ENCODE results near the gene ATP2A2.

Gene ATP2A2

DNA sequence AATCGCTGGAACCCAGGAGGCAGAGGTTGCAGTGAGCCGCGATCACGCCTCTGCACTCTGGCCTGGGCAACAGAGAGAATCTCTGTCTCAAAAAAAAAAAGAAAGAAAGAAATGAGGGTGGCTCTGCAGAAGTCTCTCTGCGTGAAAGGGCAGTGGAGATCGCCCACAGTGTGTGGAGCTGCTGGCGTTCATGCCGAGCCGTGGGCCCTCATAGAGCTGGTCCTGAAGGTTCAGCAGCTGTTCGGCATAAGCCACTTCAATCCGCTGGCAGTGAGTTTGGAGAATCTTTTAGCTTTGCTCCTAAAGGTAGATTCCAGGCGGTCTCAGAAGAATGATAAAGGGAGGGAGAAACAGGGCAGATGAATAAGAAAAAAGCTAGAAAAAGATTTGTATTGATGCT lies 36.7 kb upstream of the ATP2A2 start:
- H3K4me3 ChIP-seq: no peak overlapping the region
- TF ChIP-seq, protein P1, sequence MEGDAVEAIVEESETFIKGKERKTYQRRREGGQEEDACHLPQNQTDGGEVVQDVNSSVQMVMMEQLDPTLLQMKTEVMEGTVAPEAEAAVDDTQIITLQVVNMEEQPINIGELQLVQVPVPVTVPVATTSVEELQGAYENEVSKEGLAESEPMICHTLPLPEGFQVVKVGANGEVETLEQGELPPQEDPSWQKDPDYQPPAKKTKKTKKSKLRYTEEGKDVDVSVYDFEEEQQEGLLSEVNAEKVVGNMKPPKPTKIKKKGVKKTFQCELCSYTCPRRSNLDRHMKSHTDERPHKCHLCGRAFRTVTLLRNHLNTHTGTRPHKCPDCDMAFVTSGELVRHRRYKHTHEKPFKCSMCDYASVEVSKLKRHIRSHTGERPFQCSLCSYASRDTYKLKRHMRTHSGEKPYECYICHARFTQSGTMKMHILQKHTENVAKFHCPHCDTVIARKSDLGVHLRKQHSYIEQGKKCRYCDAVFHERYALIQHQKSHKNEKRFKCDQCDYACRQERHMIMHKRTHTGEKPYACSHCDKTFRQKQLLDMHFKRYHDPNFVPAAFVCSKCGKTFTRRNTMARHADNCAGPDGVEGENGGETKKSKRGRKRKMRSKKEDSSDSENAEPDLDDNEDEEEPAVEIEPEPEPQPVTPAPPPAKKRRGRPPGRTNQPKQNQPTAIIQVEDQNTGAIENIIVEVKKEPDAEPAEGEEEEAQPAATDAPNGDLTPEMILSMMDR (IDR thresholded peaks at IDR 0.05): no peak
- H3K27ac ChIP-seq: no peak overlapping the region
- DNase-seq (ENCODE audit: low spot score): no peak

DNA sequence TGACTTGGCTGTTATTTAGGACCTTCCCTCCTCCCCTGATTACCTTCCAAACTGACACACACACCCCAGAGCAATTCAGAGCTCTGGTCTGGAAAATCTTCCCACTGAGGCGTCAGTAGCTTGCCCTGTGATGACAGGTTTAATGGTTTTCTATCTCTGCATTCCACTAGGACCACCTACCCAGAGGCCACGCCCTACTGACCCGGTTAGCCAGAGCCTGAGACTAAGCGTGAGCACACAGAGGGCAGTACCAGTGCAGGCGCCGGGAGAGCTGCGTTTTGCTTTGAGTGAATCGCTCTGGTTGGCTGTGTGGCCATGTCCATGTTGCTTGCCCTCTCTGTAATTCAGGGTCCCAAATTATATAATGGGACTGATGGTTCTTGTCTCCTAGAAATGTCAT lies 36.2 kb upstream of the ATP2A2 start:
- H3K27ac ChIP-seq: no peak overlapping the region
- H3K4me3 ChIP-seq: no peak overlapping the region
- TF ChIP-seq, protein P1 (IDR thresholded peaks at IDR 0.05): no peak
- DNase-seq (ENCODE audit: low spot score): no peak

DNA sequence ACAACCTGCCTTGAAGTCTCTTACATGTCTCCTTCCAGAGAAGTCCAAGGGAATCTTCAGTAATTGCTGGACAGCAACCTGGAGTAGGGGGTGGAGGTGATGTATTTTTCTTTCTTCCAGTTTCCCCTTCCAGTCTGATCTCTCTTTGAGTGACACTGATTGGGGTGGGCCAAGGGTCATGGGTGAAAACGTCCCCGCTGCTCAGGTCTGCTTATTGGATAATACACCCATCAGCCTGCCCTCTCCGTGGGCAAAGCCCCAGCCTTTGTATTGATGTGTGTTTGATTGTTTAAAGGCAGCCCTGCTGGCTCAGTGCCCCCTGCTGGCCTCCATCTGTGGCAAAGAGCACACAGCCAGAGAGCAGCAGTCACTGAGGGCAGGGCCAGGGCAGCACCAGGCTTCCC lies 35.7 kb upstream of the ATP2A2 start:
- TF ChIP-seq, protein P1 (IDR thresholded peaks at IDR 0.05): no peak
- H3K27ac ChIP-seq: peak overlapping the region; percentile 88 to 93
- DNase-seq (ENCODE audit: low spot score): no peak
- H3K4me3 ChIP-seq: no peak overlapping the region

DNA sequence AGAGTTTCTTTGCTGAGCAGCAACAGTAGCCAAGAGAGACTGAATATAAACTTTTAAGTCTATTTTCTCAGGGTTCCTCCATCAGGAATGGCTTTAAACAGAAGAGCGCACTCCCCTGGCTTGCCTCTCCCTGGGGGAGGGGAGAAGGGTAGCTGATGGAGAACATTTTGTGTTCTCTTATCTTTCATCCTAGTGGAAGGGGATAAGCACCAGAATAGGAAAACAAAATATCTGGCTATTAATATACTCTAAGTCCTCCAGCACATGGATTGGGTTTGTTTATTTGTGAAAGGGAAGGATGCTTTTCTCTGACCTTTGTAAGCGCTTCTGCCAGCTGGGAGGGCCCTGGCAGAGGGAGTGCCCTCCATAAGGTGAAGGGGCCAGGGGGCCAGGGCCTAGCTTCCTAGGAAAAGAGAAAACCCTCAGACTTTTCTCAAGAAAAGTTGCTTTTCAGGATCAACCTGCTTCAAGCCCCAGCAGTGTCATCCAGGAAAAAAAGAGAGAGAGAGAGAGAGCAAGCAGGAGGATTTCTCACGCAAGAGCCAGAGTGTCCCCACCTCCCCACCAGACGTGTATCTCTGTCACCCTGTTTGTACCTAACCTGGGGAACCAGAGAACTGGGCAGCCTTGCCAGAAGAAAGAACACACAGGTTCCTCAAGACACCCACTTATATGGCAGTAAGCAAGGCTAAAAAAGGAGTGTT lies 34.3 kb upstream of the ATP2A2 start:
- Histone ChIP-seq H3K27ac (peak overlapping the region; percentile 88 to 93), H3K4me3 (no peak overlapping the region)
- TF ChIP-seq, protein P1 (IDR thresholded peaks at IDR 0.05): no peak
- DNase-seq (ENCODE audit: low spot score): no peak

DNA sequence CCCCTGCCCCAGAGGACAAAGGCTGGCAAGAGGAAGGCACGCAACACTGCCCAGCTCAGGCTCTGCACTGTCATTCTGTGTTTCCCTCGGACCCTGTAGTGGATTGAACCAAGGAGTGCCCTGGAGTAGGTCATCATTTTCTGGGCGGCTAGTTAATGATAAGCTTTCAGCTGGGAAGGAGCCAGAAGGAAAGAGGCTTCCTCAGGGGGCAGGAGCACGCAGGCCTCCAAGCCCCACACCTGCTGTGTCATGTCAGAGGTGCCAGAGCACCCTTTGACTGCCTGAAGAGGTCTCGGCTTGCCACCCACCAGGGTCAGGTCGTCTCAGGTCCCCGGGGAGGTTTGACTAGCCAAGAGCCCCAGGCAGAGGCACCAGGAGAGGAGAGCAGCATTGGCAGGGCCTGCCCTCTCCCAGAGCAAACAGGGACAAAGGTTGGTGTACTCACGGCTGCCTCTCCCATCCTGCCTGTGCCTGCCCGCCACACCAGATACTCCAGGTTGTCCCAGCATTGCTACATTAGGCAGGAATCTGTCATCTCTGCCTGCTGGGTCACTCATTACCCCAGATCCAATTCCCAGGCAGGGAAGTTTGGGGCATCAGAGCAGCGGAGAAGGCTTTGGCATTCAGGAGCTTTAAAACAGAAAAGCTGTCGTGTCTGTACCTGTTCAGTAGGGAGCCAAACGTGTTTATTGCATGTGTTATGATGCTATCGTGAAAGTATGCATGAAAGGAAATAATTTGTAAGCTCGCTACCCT lies 33.5 kb upstream of the ATP2A2 start:
- TF ChIP-seq, protein P1 (IDR thresholded peaks at IDR 0.05): no peak
- H3K4me3 ChIP-seq: no peak overlapping the region
- DNase-seq (ENCODE audit: low spot score): no peak
- peak overlapping the region; percentile 88 to 93 for H3K27ac ChIP-seq

DNA sequence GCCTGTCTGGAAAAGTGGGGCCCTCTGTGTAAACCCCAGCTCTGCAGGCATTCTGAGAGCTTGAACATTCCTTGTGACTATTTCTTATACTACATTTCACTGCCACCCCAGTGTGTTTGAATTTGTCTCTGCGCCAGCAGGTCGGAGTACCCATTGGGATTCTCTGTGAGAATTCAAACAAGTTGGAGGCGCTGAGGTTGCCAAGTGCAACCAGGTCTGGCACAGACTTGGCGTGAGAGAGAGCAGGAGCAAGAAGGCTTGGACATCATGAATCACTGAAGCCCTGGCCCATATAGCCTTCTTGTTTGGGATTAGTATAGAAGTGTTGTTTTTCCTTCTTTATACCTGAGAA lies 33.0 kb upstream of the ATP2A2 start:
- H3K27ac ChIP-seq: peak overlapping the region; percentile 88 to 93

More for the DNA sequence above, 33.0 kb upstream of the ATP2A2 start:
- no peak overlapping the region for H3K4me3 ChIP-seq
- TF ChIP-seq, protein P1 (IDR thresholded peaks at IDR 0.05): no peak
- DNase-seq (ENCODE audit: low spot score): no peak
